Stimulated activated CD8-positive, alpha-beta memory T cell treated with anti-CD3 and anti-CD28 coated beads, Interleukin-12 subunit alpha, Interleukin-12 subunit beta, amount 100 ng/mL, for 1 hour (primary cell): ENCODE results near the gene NTF3.

Experiments
- DNase-seq: peaks from one replicate; pipeline ENCODE4 v3.0.0-alpha.2; 2020; ENCODE audit warnings: low read depth

The NTF3 gene

GRCh38 chr12:5537771-5538170, 105.9 kb downstream of the NTF3 start:
- DNase-seq, result no peak
